Measurements from ENCODE around the gene ZC3HAV1L. TPM values are rescaled to one million over a fixed set of nuclear protein-coding genes. Genes with fewer than 3 reads are reported as not detected.
"Not testable (repeated sequence)": the region's sequence is repeated elsewhere in the genome, so short reads cannot be mapped to it uniquely, and the experiment has no call there.

Gene ZC3HAV1L
- total RNA-seq, 6 experiments from 2014 or later, result 0.93 to 3.7 (median 1.8) TPM

- H3K9me3 ChIP-seq, result no peaks in the 10 kb centered on the region
- ATAC-seq (no peak), DNase-seq (no peak)
- intact Hi-C loops (cut with DNase I), result no loop called here
- WGBS (ENCODE audit: insufficient coverage, low coverage, low lambda C conversion rate, missing lambda C conversion rate), result 93% methylated on average over 3 of the region's 6 CpGs
- H3K27ac ChIP-seq, result no peak overlapping the region
- H3K4me3 ChIP-seq, result no peak overlapping the region
- H3K36me3 ChIP-seq, result no peaks in the 10 kb centered on the region
- TF ChIP-seq POLR2A (IDR thresholded peaks at IDR 0.05), result no peak
- TF ChIP-seq, protein P1, sequence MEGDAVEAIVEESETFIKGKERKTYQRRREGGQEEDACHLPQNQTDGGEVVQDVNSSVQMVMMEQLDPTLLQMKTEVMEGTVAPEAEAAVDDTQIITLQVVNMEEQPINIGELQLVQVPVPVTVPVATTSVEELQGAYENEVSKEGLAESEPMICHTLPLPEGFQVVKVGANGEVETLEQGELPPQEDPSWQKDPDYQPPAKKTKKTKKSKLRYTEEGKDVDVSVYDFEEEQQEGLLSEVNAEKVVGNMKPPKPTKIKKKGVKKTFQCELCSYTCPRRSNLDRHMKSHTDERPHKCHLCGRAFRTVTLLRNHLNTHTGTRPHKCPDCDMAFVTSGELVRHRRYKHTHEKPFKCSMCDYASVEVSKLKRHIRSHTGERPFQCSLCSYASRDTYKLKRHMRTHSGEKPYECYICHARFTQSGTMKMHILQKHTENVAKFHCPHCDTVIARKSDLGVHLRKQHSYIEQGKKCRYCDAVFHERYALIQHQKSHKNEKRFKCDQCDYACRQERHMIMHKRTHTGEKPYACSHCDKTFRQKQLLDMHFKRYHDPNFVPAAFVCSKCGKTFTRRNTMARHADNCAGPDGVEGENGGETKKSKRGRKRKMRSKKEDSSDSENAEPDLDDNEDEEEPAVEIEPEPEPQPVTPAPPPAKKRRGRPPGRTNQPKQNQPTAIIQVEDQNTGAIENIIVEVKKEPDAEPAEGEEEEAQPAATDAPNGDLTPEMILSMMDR (IDR thresholded peaks at IDR 0.05), result no peak
- peaks cover 0 to 4% (median 0%) of the 10 kb centered on the region in 4 donors for H3K4me1 ChIP-seq
- no peaks in the 10 kb centered on the region for H3K27me3 ChIP-seq
These were observed 56.4 kb downstream of the ZC3HAV1L start for GRCh38 chr7:138979226-138979979.

DNA sequence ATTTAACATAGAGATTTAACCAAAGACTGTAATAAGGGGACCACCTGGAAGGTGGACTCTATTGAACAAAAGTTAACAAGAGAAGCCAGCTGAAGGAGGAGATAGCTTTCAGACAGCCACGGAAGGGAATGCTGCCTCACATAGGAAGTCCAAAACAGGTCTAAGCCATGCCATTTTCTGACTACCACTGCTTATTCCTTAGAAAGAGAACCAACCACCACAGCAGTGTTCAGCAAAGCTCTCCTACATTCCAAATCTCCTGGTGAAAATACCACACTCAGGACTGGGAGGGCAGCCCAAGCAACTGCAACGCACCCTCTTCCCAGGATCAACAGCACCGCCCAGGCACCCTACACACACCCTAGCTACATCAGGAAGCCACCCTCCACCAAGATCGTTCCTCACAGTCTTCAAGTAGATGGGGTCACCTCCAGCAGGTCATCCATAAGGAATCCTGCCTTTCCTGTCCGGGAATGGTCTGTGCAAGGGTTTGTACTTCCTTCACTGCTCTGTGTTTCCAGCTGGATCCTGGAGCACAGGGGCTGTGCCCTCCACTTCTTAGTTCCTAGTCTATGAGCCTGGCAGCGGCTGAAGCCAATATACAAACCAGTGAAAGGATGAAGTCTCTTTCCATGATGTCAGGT is 57.2 kb downstream of the ZC3HAV1L start:
- no peaks in the 10 kb centered on the region for H3K9me3 ChIP-seq
- no peak for DNase-seq
- no peak overlapping the region for H3K4me3 ChIP-seq
- WGBS (ENCODE audit: insufficient coverage, low coverage, low lambda C conversion rate, missing lambda C conversion rate), result 100% methylated on average over 4 of the region's 6 CpGs
- H3K4me1 ChIP-seq, result peaks cover 0 to 4% (median 0%) of the 10 kb centered on the region in 4 donors
- no peak for ATAC-seq
- H3K27me3 ChIP-seq, result no peaks in the 10 kb centered on the region
- no peaks in the 10 kb centered on the region for H3K36me3 ChIP-seq
- intact Hi-C loops (cut with DNase I), result no loop called here
- no peak overlapping the region for H3K27ac ChIP-seq
- TF ChIP-seq POLR2A (IDR thresholded peaks at IDR 0.05), result no peak
- TF ChIP-seq, protein P1 (IDR thresholded peaks at IDR 0.05), result no peak

- H3K27ac ChIP-seq; H3K27me3 ChIP-seq; H3K9me3 ChIP-seq; H3K4me1 ChIP-seq; H3K4me3 ChIP-seq; ATAC-seq; intact Hi-C loops (cut with DNase I); DNase-seq; H3K36me3 ChIP-seq: not testable (repeated sequence)
- 89% methylated on average over 11 of the region's 11 CpGs for WGBS (ENCODE audit: insufficient coverage, low coverage, low lambda C conversion rate, missing lambda C conversion rate)
These were observed 59.7 kb downstream of the ZC3HAV1L start for GRCh38 chr7:138976161-138976560.

Other genes starting within 250 kb of the ZC3HAV1L start
- not detected for gene TMEM213, start 238.0 kb downstream of the ZC3HAV1L start, total RNA-seq
- not detected for gene ATP6V0A4, start 237.8 kb downstream of the ZC3HAV1L start, total RNA-seq
- 1 to 10 TPM in 1 of 6 experiments, under 1 TPM in 5; 0.56 to 1.9 (median 0.68) TPM for gene KIAA1549, start 54.7 kb downstream of the ZC3HAV1L start, total RNA-seq
- 10 to 100 TPM; 12.3 to 20.6 (median 17.7) TPM for gene ZC3HAV1, start 73.7 kb upstream of the ZC3HAV1L start, total RNA-seq
- 10 to 100 TPM in 1 of 6 experiments, 1 to 10 TPM in 5; 4.5 to 12.0 (median 8.1) TPM for gene UBN2, start 195.2 kb upstream of the ZC3HAV1L start, total RNA-seq

Measured in right lobe of liver (tissue), 6 donors.